GM19372 (cell line): ENCODE data around the gene HTRA2.
A peak's percentile ranks its signal among the peaks of the same experiment; 100 is the strongest.
"Not testable (repeated sequence)": the region's sequence is repeated elsewhere in the genome, so short reads cannot be mapped to it uniquely, and the experiment has no call there.

Experiments
- ATAC-seq: cut with Tn5 transposase; IDR thresholded peaks from one replicate; pipeline ENCODE4 v1.9.1; 2021; ENCODE audit warnings: mild to moderate bottlenecking, low read depth, moderate library complexity; ENCODE audit not compliant: unreplicated experiment

The HTRA2 gene

DNA sequence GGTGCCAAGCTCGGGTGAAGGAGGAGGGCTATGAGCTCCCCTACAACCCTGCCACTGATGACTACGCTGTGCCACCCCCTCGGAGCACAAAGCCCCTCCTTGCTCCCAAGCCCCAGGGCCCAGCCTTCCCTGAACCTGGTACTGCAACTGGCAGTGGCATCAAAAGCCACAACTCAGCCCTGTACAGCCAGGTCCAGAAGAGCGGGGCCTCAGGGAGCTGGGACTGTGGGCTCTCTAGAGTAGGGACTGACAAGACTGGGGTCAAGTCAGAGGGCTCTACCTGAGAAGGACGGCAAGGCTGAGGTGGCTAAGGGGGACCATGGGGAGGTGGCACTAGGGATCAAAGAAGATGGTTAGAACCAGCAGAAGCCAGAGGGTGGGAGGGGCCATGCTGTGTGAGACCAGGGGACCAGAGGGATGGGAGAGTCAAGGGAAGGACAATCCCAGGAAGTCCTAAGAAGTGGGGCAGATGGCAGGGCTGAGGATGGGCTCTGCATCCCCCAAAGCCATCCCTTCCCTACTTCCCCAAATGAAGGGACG lies 27.2 kb downstream of the HTRA2 start:
- no peak for ATAC-seq

DNA sequence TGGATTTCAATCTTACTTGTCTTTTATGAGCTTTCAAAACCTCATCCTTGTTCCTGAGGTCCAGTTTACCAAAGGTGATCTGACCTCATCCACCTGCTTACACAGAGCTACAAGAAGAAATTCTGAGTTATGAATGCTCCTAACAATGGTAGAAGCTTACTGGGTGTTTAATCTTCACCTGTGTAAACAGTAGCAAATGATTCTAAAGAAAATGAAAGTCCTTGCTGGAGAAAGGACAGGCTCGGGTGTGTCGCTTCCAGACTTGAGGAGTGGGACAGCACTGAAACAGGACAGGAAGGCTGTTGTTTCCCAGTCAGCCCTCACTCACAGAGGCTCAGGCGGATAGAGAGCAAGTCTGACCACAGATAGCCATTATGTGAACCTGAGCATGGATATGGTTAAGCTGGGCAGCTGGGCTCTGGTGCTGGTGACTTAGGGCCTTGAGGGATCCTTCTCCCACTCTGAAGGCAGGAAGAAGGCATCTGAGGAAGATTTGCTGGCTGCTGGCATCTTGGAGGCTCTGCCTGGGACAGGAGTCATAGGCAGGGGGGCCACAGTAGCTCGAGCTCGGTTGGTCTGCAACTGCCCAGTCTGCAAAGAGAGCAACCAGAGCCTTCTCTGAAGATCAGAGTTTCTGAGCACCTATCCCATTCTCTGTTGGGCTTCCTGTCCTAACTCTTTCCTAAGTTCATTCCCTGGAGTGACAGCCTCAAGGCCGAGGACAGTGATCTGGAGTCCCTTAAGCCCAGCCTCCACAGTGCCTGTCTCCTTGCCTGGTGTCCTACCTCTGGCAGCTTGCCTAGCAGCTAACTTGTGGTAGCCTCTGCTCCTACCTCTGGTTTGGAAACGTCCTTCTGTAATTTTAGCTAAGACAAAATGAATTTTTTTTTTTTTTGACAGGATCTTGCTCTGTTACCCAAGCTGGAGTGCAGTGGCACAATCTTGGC lies 28.8 kb downstream of the HTRA2 start:
- ATAC-seq = no peak

DNA sequence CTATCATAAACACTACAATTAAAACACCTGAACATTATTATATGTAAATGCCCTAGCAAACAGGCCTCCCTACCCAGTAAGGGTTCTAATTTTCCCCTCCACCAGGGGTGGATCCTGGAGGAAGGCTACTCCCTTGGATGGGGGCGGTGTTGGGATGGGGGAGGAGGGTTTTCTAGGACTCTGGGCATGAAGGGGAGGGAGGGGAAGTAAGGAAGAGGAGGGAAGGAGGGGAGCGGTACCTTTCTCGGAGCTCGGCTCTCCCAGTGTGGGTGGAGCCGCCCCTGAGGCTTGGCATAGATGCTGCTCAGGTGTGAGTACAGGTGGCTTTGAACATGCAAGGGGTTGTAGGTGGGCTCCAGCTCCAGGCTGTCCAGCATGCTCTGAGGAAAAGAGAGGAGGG lies 30.2 kb downstream of the HTRA2 start:
- no peak for ATAC-seq

DNA sequence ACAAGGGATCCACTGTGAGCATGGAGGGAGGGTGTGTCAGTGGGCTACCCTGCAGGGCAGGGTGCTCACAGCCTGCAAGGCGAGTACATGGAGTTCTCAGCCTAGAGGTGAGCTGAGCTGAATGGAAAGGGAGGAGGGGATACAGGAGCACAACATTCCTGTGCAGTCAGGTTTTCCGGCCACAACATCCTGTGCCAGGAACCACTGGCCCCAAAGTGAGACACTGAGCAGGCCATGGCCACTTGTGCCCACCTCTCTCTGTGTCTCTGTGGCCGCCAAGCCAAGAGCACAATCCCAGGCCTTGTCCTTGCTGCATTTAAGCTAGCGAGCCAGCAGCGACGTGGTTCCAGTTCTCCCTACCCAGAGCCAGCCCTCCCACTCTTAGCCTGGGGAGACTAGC lies 30.9 kb downstream of the HTRA2 start:
- ATAC-seq = no peak

DNA sequence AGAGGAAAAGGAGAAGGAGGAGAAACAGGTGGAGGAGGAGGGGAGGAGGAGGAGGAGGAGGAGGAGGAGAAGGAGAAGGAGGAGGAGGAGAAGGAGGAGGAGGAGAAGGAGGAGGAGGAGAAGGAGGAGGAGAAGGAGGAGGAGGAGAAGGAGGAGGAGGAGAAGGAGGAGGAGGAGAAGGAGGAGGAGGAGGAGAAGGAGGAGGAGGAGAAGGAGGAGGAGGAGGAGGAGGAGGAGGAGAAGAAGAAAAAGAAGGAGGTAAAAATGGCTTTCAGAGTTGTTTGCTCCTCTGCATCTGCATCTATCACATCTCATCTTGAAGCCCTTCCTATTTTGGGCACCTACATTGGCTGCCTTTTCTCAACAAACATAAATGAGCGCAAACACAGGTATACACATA lies 31.3 kb downstream of the HTRA2 start:
- not testable (repeated sequence) for ATAC-seq

DNA sequence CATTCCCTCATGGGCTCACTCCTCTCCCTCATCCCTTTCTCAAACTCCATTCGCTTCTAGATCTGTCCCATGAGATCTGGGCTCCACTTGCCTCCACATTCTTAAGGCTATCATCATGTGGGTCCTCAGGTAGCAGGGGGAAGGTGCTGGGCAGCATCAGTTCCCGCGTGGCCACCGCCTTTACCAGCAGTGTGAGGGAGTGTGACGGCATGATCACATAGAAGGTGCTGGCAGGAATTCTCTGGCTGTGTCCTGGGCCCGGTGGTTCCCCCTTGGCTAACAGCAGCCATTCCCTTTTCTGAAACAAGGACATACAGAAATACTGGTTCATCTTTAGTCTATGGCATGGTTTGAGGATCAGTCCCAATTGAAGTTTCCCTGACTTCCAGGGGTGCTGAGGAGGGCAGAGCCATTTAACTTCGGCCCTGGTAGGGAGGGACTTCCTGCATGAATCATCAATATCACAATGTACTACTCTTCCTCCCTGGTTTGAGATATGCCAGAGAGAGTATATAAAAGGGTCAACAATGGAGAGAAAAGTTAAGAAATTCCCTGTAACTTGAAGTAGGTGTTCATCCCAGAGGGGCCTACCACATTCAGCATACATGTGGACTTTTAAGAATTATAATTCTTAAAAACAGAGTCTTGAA lies 32.5 kb downstream of the HTRA2 start:
- ATAC-seq = no peak

DNA sequence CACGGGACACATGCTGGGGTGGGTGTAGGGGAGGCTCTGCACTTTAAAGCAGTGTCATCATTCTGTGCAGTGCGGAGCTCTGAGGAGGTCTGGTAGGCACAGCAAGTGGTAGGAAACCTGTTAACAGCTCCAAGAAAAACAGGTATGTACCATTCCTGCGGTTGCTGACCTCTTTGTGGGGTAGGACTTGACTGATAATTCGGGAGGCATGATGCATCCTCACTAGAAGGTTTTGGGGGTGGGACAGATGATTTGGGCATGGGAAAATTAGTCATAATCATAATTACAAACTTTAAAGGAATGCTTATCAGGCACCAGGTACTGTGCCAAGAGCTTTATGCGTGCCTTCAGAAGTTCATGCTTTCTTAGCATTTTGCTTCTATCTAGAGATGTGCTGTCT lies 34.5 kb downstream of the HTRA2 start:
- no peak for ATAC-seq

DNA sequence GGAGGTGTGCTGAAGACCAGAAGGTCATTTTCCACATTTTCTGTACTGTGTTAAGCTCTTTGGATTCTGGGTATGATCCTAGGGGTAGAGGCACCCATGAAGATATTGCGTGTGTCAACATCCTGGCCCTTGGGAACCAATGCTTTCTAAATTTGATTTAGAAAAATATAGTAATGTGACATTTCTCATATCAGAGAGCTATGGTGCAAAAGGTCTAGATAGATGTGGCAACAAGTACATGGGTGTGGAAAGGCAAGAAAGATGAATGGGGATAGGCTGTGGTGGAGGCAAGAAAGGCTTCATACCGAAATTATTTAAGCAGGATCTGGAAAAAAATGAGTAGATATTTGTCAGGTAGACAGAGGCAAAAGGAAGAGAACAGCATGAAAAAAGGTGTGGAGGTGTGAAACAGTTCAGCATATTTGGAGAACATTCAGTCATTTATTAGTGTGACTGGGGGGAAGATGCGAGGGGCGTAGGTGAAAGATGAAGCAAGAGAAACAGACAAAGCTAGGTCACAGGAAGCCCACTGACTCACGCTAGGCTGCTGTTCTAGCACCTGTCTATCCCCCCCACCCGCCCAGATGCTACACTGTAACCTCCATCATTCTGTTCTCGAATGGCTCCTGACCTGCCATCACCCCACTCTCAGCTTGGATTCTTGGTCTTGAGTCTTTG lies 36.5 kb downstream of the HTRA2 start:
- ATAC-seq = no peak

DNA sequence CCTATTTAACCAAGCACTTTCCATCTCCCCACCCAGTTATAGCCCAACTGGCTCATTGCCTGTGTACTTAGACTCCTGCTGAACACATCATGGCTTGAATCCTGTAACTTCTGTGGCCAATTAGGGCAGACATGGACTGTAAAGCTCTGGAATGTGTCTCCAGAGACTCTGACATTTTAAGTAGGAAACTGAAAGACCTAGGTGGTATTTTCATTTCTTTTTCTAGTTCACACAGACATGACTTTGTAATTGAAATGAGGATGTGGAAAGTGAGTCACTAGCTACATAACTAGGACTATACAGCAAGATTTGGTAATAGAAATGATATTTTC lies 37.0 kb downstream of the HTRA2 start:
- ATAC-seq = no peak

DNA sequence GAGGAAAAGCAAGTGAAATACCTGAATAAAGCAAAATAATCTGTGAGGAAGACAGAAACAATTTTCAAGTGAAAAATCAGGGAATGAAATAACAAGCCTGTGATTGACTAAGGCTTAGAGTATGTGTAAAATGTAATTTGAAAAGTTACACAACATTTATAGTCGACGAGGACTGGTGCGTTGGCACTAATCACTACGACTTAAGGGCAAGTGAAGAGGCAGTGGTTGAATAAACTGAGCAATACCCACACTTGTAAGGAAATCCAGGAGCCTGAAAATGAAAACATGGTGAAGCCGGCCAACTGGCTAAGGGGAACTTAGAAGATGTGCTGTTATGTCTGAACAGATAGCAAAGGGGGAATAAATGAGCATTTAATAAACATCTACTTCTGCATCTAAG lies 38.1 kb downstream of the HTRA2 start:
- ATAC-seq = no peak

DNA sequence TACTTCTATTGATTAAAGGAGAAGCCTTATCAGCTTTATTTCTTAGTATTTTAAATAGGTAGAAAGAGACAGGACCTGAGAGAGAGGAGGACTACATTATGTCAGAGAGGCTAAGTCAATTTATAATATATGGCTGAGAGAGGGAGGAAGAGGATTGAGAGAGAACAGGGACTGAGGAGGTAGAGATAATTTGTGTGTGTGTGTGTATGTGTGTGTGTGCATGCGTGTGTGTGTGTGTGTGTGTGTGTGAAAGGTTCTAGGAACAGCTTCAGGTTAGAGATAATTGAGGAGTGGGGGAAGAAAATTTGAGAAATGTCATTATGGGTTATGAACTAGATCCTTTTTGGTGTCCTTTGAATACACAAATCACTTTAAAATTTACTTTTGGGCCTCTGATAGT lies 40.0 kb downstream of the HTRA2 start:
- no peak for ATAC-seq

DNA sequence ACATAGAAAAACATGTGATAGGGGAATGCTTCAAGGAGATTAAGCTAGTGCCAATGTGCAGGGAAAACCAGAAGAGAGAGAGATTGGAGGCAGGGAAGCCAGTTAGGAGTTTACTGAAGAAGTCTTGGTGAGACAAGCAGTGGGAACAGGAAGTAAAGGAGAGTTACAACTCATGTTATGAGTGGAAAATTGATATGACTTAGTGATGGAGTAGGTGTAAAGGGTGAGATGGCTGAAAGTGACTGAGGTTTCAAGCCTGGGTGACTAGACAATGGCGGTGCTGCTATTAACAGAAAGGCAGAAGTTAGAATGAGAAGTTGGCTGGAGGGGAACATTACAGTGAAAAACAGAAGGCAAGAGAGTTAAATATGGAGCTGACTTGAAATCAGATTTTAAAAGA lies 41.3 kb downstream of the HTRA2 start:
- peak; percentile 59 for ATAC-seq

DNA sequence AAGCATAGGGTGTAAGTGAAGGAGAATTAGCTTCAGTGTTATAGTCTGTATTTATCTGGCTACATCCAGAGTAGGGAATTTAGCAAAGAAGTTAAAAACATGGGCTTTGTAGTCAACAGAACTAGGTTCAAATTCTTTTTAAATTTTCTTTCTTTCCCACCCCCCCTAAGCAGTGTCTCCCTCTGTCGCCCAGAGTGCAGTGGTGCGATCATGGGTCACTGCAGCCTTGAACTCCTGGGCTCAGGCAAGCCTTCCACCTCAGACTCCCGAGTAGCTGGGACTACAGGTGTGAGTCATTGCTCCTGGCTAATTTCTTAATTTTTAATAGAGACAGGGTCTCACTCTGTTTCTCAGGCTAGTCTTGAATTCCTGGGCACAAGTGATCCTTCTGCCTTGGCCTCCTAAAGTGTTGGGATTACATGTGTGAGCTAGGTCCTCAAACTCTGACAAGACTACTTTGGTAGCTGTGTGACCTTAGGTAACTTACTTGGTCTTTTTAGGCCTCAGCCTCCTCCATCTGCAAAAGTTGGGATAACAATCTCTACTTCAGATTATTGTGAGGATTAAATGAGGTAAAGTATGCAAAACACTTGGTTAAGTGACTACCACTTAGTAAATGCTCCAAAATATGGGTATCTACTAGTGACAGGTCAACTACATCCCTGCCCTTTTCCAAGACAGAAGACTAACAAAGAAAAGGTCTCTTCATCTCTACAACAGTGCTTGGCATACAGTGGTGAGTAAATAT lies 42.6 kb downstream of the HTRA2 start:
- no peak for ATAC-seq

DNA sequence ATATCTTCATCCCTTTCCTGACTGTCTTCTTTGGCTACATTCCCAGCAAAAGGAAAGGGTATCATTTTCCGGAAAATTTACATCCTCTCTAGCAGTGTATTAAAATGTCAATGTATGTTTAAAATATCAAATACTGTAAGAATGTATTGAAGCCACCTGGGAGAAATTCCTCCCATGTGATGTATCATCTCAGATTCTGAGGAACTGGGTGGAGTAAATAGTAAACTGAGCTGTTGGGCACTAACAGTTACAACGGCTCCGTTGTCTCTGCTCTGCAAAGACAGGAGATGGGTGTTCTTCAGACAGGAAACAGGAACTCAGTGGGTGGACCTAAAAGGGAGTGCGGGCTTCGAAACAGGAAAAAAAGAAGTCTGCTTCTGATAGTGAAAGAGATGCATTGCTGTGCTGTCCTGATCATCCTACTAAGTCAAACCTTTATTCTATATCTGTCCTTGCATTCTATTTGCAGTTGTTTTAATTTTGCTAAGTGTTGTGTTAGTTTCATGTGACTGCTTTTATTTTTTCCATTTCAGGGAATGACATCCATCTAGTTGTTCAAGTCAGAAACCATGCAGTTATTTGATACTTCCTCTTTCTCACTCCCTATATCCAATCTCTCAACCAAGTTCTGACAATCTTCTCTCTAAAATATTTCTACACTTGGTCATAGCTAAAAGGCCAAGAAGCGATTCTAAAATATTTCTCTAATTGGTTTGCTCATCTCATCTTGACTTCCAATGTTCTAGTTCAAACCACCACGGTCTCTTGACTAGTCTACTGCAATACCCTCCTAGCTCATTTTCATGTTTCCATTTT lies 44.2 kb downstream of the HTRA2 start:
- peak; percentile 61 for ATAC-seq

DNA sequence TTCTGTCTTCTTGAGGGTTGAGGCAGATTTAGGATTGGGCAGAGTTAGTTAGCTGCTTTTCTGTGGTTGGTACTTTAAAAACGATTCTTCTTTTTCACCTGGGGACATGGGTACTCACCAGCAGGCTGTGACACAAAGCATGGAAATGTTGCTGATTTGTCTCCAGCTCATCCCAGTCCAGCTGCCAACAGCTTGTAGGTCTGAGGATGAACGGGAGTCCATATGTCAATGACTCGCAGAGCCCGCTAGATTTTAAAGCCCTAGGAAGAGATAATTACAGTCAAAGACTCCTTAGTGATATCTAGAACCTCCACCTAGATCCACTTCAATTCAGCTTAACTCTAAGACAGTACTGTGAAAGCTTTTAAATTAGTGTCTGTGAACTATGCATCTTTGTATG lies 45.6 kb downstream of the HTRA2 start:
- no peak for ATAC-seq

DNA sequence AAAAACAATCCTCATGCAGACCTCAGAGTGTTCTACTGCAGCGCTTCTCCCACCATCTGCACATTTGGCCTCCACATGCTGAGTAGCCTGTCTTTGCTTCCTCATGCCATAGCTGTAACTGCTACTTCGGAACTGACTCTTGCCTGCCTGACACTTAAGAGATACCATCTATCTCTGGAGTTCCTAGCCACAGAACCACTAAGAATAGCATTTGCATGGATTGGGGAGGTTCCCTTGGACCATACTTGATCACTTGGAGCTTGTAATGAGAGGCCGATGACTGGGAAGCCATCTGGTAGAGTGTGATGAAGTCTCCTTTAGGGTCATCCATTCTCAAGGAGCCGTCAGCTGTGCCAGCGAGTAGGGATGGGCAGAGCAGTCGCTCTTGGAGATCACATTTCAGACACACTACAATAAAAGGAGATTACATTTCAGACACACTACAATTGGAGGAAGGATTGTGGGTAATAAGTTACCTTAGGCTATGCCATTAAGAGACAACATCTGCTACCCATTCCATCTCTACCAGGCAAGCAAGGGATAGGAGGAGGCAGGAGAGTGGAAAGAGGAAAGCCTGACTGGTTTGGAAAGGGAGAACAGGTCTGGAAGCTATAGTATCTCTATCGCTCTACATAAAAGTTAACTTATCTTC lies 46.6 kb downstream of the HTRA2 start:
- no peak for ATAC-seq

DNA sequence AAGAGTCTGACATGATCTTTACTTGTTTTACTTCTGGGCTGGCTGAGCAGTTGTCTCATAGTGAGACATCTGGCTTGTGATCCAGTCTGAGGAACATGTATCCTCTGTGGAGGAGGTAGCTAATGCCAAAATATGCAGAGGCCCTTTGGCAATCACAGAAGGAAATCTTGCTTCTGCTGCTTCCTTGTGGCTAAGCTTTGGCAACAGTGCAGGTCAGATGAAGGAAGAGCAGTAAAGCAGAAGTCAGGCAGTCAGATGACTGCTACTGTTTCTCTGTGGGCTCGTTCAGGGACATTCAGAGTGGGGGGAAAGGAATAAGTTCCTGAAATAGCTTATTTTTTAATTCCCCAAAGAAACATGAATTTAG lies 47.1 kb downstream of the HTRA2 start:
- ATAC-seq = no peak

DNA sequence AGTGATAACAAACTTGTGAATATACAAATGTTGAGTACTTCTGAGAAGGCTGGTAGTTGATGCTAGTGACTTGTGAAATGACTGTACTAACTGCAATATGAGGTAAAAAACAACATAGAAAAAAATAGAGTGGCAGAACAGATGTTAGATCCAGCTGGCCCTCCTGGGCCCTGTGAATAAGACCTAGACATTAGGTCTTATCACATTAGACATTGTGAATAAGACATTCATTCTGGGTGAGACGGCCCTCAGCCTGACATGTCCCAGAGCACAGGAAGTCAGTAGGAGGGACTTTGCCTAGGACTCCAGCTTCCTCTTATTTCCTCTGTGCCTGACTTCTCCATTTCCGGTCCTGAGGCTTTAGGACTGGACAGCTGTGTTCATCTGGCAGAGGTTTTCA lies 47.7 kb downstream of the HTRA2 start:
- ATAC-seq = no peak

DNA sequence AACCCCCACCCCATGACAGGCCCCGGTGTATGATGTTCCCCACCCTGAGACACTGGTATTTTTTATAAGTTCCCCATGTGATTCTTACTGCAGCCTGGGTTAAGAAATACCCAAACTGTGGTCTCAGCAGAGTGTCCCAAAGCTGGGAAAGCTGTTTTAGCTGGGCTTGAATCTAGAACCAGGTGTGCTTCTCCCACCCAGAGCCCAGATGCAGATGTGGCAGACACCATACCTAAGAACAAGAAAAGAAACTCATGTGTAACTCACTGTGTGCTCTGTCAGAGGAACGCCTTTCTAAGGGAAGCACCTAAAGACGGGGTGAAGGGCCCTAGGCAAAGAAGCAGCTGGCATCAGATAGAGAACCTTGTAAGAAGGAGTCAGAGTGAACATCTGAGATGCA lies 48.7 kb downstream of the HTRA2 start:
- no peak for ATAC-seq
